Measurements from ENCODE around the gene C4A. TPM values are rescaled to one million over a fixed set of nuclear protein-coding genes. Genes with fewer than 3 reads are reported as not detected.

The C4A gene
- total and polyA plus RNA-seq, 2 of the 8 experiments (the other 6 are each of a cell fraction or from before 2014, with no cell fraction given), result 0.62 to 2.4 TPM

GRCh38 chr6:31935021-31935420, 46.8 kb upstream of the C4A start:
- CTCF ChIA-PET (ENCODE audit: partially characterized antibody), result interaction anchor here (1.4 to 1.6 kb wide), 2 partner anchors 12 to 17 kb away, joined by 7 read pairs; no protein-coding TSS in a partner anchor
- Histone ChIP-seq H3K18ac (ENCODE audit: extremely low read depth, low read length) (no peak overlapping the region), H3K4me3 (ENCODE audit: extremely low read depth in 1 of 4, insufficient read depth in 2 of 4, low read depth in 3 of 4, low read length in 4 of 4) (no peak overlapping the region), H3K36me3 (ENCODE audit: control insufficient read depth in 2 of 4, insufficient read depth in 4 of 4, low read length in 3 of 4) (no peaks in the 10 kb centered on the region), H3K9me3 (ENCODE audit: insufficient read depth in 2 of 2, low read depth in 1 of 2, low read length in 1 of 2) (peaks cover 4 to 7% of the 10 kb centered on the region in 2 experiments; a peak in 1 of 4 replicates), H3K23ac (ENCODE audit: insufficient read length) (no peak overlapping the region), H3K27ac (ENCODE audit: low read depth, low read length) (no peak overlapping the region), H2BK20ac (ENCODE audit: low read length) (no peak overlapping the region), H3K23me2 (ENCODE audit: low read depth, low read length) (no peaks in the 10 kb centered on the region), H3K14ac (ENCODE audit: insufficient read length) (no peak overlapping the region), H3K9ac (replicated peaks in 1 of 4; ENCODE audit: extremely low read depth in 1 of 4, low read depth in 3 of 4, low read length in 3 of 4) (no peak overlapping the region), H3K4ac (replicated peaks; ENCODE audit: insufficient read length, low read depth, low read length) (no peak overlapping the region), H2AK5ac (ENCODE audit: low read depth, low read length) (no peak overlapping the region), H4K91ac (replicated peaks; ENCODE audit: insufficient read length, low read length) (no peak overlapping the region), H4K20me1 (replicated peaks in 1 of 2; ENCODE audit: control insufficient read depth in 1 of 2, insufficient read depth in 2 of 2, low read length in 2 of 2) (no peaks in the 10 kb centered on the region), H2BK12ac (ENCODE audit: low read depth, low read length) (no peak overlapping the region), H3K27me3 (replicated peaks in 1 of 4; ENCODE audit: control insufficient read depth in 3 of 4, extremely low read depth in 1 of 4, insufficient read depth in 3 of 4, low read length in 3 of 4) (no peaks in the 10 kb centered on the region), H3K79me2 (ENCODE audit: control insufficient read depth in 1 of 2, insufficient read depth in 2 of 2, low read length in 2 of 2) (no peaks in the 10 kb centered on the region), H2BK15ac (ENCODE audit: low read length) (no peak overlapping the region), H3K56ac (replicated peaks; ENCODE audit: insufficient read length, low read depth, low read length) (no peak overlapping the region), H3K4me2 (ENCODE audit: insufficient read depth in 1 of 2, low read depth in 2 of 2, low read length in 2 of 2) (no peak overlapping the region), H3K79me1 (ENCODE audit: low read depth, low read length) (no peaks in the 10 kb centered on the region), H4K5ac (ENCODE audit: insufficient read length, low read depth, low read length) (no peak overlapping the region), H2BK120ac (replicated peaks; ENCODE audit: low read depth, low read length) (no peak overlapping the region), H2AFZ (ENCODE audit: low read length) (no peak overlapping the region), H3K4me1 (replicated peaks in 1 of 4; ENCODE audit: control insufficient read depth in 3 of 4, insufficient read depth in 4 of 4, low read length in 3 of 4) (no peaks in the 10 kb centered on the region), H2BK5ac (ENCODE audit: low read depth, low read length) (no peak overlapping the region), H4K8ac (ENCODE audit: extremely low read depth, insufficient read depth, low read length) (no peak overlapping the region)
- WGBS, 2 experiments (ENCODE audit: extremely low coverage in 1 of 2, insufficient coverage in 1 of 2, insufficient read length in 1 of 2, insufficient replicate concordance in 2 of 2, low coverage in 1 of 2, low lambda C conversion rate in 2 of 2, missing lambda C conversion rate in 1 of 2), result 87% methylated on average over 3 of the region's 3 CpGs; no CpG with 5 or more reads in 1 of the 2 experiments
- POLR2A ChIA-PET (ENCODE audit: partially characterized antibody), result interaction anchor here (1.4 kb wide), 1 partner anchor 13 kb away, joined by 5 read pairs; no protein-coding TSS in a partner anchor
- DNase-seq (ENCODE audit: low read depth in 1 of 2, low spot score in 2 of 2) (no peak), FAIRE-seq (no peak)
- TF ChIP-seq TBP (IDR thresholded peaks at IDR 0.05; ENCODE audit: low read depth, low read length) (no peak), E2F6 (IDR thresholded peaks at IDR 0.05) (peak; percentile 37; the same call in 1 of the 2 replicates)

Measured in H1 (cell line).